GM10266 (cell line): Measurements from ENCODE around the gene NPDC1.

ENCODE experiments used
- DNase-seq: peaks from one replicate; pipeline ENCODE4 v3.0.0; 2012; ENCODE audit errors: extremely low spot score
- CTCF ChIP-seq: IDR thresholded peaks from 2 replicates; pipeline ENCODE4 v1.5.1; 2012; ENCODE audit warnings: mild to moderate bottlenecking, low read depth; ENCODE audit not compliant: control insufficient read depth, insufficient read depth; ENCODE audit errors: missing control alignments

The NPDC1 gene

GRCh38 chr9:137067860-137068538 lies 22.0 kb upstream of the NPDC1 start:
- TF ChIP-seq CTCF = peak; percentile 88
- peak; percentile 94 for DNase-seq

- no peak for TF ChIP-seq CTCF
- DNase-seq = no peak
Observed at GRCh38 chr9:137066096-137066861, 20.3 kb upstream of the NPDC1 start.

GRCh38 chr9:137065336-137065967 lies 19.5 kb upstream of the NPDC1 start:
- DNase-seq = no peak
- no peak for TF ChIP-seq CTCF

GRCh38 chr9:137064880-137065164 lies 18.8 kb upstream of the NPDC1 start:
- no peak for DNase-seq
- no peak for TF ChIP-seq CTCF

- peak; percentile 71 for DNase-seq
Observed at GRCh38 chr9:137064027-137064879, 18.3 kb upstream of the NPDC1 start.

More at GRCh38 chr9:137064027-137064879, 18.3 kb upstream of the NPDC1 start:
- TF ChIP-seq CTCF = peak; percentile 96
